Gastrocnemius medialis (tissue), 4 donors: ENCODE data around the gene COX5B.

Experiments
- CTCF ChIP-seq, 5 experiments: fragments of 450-650 bp in 3 of 5; fragments of 200-600 bp in 2 of 5; sonication (generic) in 2 of 5; IDR thresholded peaks in 4 of 5; conservative IDR thresholded peaks in 1 of 5; 1 replicate in 4 of 5; 2 replicates in 1 of 5; pipeline ENCODE4 v1.5.1; 2016 to 2019; ENCODE audit warnings: antibody characterized with exemption in 5 of 5, mild to moderate bottlenecking in 3 of 5, moderate library complexity in 3 of 5
- POLR2A ChIP-seq, 2 donors: fragments of 450-650 bp; IDR thresholded peaks; one replicate each; pipeline ENCODE4 v1.6.1; 2017; ENCODE audit warnings: antibody characterized with exemption in 2 of 2, mild to moderate bottlenecking in 2 of 2, moderate library complexity in 2 of 2

DNA sequence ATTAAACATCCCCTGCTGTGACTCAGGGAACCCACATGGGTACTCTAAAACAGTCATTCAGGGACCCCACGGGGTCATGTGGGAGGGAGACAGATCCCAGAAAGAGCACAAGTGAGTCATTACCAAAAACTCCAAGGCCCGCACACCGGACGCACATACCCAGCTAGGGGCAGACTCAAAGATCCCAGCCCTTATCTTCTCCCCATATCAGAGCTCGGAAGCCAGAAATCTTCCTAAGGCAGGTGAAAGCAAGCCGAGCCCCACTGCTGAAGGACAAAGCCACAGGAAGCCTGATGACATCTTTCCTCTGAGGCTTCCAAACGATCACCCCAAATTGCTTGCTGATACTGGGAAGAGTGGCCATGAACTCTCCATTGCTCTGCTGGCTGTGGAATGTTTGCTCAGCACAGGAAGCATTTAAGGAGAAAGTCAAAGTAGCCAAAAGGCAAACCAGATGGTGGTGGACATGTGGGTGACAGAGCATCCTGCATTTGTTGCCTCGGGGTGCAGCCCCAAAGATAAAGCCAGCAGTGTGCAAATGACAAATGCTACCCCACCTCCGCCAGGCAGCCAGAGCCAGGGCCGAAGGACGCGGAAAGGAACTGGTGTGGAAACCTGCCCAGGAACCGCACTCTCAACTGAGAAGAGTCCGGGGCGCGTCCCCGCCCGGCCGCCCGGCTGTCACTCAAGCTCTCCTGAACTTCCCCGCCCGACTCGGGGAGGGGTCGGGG, 17.2 kb downstream of the COX5B start:
- no peak for TF ChIP-seq CTCF (IDR thresholded peaks at IDR 0.05 in 4 of 5, conservative IDR thresholded peaks at IDR 0.05 in 1 of 5)
- TF ChIP-seq POLR2A (IDR thresholded peaks at IDR 0.05) = no peak
